Stimulated activated CD8-positive, alpha-beta memory T cell treated with anti-CD3 and anti-CD28 coated beads, Interleukin-7, amount 100 ng/mL, for 24 hours (primary cell): ENCODE data around the gene DNAJA3.

Experiments used
- DNase-seq: peaks from one replicate; pipeline ENCODE4 v3.0.0-alpha.2; 2020; ENCODE audit warnings: low read depth

DNAJA3 gene

GRCh38 chr16:4475880-4476788, 50.5 kb downstream of the DNAJA3 start, which contains the start of gene HMOX2:
HMOX2 (plus strand) TSS chr16:4476398; CDS start chr16:4505525, 29,127 bp downstream.
- peak; percentile 87 for DNase-seq

- no peak for DNase-seq
Measured at GRCh38 chr16:4477966-4478365, 52.3 kb downstream of the DNAJA3 start.

DNA sequence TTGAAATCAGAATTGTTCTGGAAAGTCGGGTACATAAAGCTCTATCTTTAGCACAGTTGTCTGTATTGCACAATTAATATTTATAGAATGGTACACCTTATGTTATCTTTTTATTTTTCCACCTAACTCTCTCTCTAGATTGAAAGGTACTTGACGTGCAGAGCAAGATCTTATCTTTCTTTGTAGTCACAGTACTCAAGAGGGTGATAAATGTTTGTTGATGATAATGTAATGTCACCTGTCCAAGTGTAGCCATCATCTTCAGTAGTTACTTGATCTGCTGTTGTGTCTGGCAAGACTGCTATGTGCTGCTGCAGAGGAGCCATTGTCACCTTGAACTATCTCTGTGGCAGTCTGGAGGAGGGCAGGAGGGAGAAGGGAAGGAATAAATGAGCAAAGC, 55.9 kb downstream of the DNAJA3 start:
- DNase-seq = no peak

DNA sequence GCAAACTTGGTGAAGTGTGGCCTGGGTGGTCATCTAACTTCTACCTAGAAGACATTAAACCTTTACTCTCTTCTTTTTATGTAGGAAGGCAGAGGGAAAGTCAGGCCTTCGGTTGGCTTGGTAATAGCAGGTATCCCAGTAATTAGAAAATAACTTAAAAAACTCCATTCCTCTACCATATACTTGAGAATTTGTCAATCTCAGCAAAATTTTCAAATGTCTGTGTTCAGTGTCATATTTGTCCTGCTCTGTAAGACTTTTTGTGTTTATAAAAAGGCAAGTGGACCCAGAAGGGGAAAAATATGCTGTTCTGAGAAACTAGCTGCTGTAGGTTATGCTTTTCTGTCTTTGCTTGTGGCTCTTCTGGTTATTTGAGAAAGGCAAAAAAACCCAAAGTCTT, 56.3 kb downstream of the DNAJA3 start:
- DNase-seq = no peak

GRCh38 chr16:4486126-4486893, 60.6 kb downstream of the DNAJA3 start:
- no peak for DNase-seq

DNA sequence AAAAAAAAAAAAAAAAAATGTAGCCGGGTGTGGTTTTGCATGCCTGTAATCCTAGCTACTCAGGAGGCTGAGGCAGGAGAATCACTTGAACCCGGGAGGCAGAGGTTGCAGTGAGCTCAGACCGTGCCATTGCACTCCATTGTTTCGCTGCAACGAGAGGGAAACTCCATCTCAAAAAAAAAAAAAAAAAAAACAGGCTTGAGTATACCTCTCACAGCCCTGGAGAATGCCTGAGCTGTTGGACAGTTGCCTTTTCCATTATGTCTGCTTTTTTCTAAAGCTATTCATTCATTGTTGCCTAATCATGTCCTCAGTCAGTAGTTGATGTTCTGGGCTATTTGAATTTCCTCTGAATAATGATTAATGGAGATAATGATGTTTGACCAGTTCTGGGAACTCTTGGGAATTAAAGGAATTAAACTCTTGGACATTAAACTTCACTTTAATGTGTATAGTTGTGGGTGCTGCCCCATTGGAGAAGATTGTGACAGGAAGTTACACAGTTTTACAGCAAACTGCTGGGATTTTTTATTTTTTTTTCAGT, 62.4 kb downstream of the DNAJA3 start:
- no peak for DNase-seq

DNA sequence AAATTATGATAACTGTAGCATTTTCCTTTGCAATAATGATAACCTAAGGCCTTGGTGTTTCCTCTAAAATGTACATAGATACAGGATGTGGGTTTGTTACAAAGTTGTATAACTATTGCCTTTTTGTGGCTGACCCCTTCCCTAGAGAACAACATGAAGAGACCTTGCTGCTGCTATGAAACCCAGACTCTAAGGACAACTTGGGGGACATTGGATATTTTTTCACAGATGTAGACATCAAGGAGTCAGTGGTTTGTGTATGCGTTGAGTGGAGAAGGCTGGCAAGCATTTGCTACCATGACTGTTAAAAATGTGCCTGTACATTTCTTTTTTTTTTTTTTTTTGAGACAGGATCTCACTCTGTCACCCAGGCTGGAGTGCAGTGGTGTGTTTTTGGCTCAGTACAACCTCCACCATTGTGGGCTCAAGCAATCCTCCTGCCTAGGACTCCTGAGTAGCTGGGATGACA, 62.9 kb downstream of the DNAJA3 start:
- no peak for DNase-seq

GRCh38 chr16:4489030-4489429, 63.4 kb downstream of the DNAJA3 start:
- DNase-seq = no peak

GRCh38 chr16:4491898-4492297, 66.2 kb downstream of the DNAJA3 start:
- no peak for DNase-seq

DNA sequence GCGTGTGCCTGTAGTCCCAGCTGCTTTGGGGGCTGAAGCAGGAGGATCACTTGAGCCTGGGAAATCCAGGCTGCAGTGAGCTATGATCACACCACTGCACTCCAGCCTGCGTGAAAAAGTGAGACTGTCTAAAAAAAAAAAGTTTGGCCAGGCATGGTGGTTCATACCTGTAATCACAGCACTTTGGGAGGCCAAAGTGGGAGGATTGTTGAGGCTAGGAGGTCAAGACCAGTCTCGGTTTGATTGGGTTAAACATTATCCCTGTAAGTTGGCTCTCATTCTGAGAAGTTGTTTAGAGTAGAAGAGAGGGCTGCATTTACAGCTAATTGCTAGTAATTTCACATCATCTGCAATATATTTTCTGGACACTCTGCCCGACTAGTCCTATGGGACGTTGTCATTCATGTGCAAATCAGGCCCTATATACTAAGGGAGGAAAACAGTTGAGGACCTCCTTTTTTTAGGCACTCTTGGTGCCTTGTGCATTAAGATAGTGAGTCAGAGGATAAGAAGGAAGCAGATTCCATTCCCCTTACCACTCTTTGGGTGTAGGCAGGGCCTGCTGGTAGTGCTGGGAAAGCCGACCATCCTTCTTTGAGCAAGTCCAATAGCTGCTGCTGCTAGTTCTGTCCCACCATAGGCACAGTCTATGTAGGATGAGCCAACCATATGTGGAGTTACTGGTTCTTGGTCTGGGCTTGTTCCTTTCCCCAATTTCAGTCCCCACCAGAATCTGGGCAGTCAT, 69.2 kb downstream of the DNAJA3 start:
- no peak for DNase-seq

GRCh38 chr16:4495766-4496165, 70.1 kb downstream of the DNAJA3 start:
- DNase-seq = no peak

- DNase-seq = no peak
Measured at GRCh38 chr16:4496305-4496704, 70.6 kb downstream of the DNAJA3 start.

GRCh38 chr16:4498546-4499195, 73.0 kb downstream of the DNAJA3 start:
- DNase-seq = no peak

DNA sequence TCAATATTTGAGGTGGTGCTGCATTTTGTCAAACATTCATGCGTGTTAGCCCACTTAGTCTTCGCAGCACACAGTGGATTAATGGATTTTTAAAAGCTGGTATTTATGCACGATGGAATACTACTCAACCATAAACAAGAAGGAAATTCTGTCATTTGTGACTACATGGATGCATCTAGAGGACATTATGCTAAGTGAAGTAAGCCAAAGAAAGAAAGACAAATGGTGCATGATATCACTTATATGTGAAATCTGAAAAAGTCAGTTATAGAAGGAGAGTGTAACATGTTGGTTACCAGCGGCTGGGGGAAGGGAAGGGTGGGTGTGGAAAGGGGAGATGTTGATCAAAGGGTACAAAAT, 73.5 kb downstream of the DNAJA3 start:
- DNase-seq = no peak

- DNase-seq = no peak
Measured at GRCh38 chr16:4500272-4500671, 74.6 kb downstream of the DNAJA3 start.

DNA sequence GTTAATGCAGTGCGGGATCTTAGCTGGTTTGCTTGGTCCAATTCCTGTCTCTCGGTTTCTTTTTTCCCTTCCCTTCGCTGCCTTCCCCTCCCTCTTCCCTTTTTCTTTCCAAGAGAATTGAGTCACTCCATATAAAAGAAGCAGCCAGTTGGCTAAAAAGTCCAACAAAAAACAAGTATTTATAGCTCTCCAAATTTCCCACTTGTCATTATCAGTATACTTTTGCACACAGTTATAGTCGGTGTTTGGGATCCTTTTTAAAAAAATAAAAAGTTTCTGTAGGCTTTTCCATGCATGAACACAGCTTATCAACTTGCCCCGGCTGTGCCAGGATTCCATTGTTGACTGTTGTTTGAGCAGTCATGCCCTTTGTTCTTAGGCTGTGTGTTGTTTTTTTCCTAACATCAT, 75.4 kb downstream of the DNAJA3 start:
- DNase-seq = no peak

GRCh38 chr16:4505356-4506147, 79.9 kb downstream of the DNAJA3 start:
- DNase-seq = peak; percentile 27
